Measurements from ENCODE around the gene TMEM163.

Gene TMEM163

DNA sequence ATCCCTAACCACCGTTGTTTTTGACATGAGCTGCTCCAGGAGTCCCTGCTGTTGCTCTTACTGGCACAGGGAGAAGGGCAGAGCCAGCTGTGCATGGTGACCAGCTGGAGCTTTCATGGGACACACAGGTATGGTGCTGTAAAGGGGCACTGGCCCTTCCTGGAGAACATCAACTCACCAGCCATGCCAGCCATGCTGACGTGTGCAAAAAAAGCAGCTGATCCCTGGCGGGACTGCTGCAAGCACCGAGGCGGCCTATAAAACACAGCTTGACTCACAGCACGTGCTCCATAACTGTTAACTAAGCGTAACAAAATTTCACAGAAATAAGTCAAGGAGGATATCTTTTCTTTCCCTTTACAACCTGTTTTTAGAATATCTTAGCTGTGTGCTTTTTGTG is 165.1 kb downstream of the TMEM163 start:
- no peak for TF ChIP-seq GATA3 (IDR thresholded peaks at IDR 0.05; ENCODE audit: low read depth, low read length)
- no peak for TF ChIP-seq GATA2 (IDR thresholded peaks at IDR 0.05; ENCODE audit: low read depth, low read length)

GRCh38 chr2:134550566-134551164 is 168.1 kb downstream of the TMEM163 start:
- TF ChIP-seq GATA3 (IDR thresholded peaks at IDR 0.05; ENCODE audit: low read depth, low read length) = no peak
- TF ChIP-seq GATA2 (IDR thresholded peaks at IDR 0.05; ENCODE audit: low read depth, low read length) = peak; percentile 58

DNA sequence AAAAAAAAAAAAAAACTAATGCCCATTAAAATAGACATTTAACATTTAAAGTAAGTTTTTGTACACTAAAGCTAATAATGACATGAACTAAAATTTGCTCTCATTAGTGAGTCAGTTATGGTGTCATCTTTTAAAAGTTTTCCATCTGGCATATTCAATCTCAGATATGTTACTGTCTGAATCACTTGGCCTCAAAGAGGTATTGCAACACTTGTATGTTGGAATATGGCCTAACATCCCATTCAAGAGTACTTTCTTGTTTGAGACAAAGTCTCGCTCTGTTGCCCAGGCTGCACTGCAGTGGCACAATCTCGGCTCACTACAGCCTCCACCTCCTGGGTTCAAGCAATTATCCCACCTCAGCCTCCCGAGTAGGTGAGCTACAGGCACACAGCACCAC is 169.7 kb downstream of the TMEM163 start:
- TF ChIP-seq GATA2 (IDR thresholded peaks at IDR 0.05; ENCODE audit: low read depth, low read length) (no peak), GATA3 (IDR thresholded peaks at IDR 0.05; ENCODE audit: low read depth, low read length) (no peak)

DNA sequence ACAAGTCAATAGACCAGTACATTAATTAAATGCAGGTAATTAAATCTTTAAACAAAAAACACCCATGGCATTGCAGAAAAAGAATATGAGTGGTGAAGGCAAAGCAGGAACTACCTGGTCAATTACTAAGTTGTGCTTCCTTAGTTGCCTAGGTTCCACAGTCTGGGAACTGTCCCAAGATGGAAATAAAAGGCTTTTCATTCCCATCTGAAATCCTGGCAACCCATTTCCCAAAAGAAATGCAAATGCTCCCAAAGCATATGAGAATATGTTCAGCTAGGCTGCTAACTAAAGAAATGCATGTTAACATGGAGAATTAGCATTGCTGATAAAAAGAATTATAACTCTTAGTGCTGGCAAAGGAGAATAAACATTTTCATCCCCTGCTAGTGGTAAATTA is 177.8 kb downstream of the TMEM163 start:
- TF ChIP-seq GATA2 (IDR thresholded peaks at IDR 0.05; ENCODE audit: low read depth, low read length) (no peak), GATA3 (IDR thresholded peaks at IDR 0.05; ENCODE audit: low read depth, low read length) (no peak)

GRCh38 chr2:134539981-134540380 is 178.8 kb downstream of the TMEM163 start:
- TF ChIP-seq GATA3 (IDR thresholded peaks at IDR 0.05; ENCODE audit: low read depth, low read length) (no peak), GATA2 (IDR thresholded peaks at IDR 0.05; ENCODE audit: low read depth, low read length) (no peak)

- TF ChIP-seq GATA3 (IDR thresholded peaks at IDR 0.05; ENCODE audit: low read depth, low read length) (no peak), GATA2 (IDR thresholded peaks at IDR 0.05; ENCODE audit: low read depth, low read length) (no peak)
These were observed 181.1 kb downstream of the TMEM163 start for GRCh38 chr2:134537702-134538101.

DNA sequence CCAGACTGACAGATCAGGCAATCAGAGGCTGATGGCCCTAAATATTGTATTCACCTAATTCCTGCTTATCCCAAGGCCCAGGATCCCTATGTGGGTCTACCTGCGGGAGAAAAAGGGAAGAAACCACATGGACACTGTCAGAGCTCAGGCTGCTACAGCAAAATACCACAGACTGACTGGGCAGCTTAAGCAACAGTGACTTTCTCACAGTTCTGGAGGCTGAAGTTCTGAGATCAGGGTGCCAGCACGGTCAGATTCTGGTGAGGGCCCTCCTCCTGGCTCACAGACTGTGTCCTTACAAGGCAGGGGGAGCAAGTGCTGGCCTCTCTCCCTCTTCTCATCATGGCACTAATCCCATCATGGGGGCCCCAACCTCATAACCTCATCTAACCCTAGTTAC is 181.7 kb downstream of the TMEM163 start:
- no peak for TF ChIP-seq GATA3 (IDR thresholded peaks at IDR 0.05; ENCODE audit: low read depth, low read length)
- no peak for TF ChIP-seq GATA2 (IDR thresholded peaks at IDR 0.05; ENCODE audit: low read depth, low read length)

DNA sequence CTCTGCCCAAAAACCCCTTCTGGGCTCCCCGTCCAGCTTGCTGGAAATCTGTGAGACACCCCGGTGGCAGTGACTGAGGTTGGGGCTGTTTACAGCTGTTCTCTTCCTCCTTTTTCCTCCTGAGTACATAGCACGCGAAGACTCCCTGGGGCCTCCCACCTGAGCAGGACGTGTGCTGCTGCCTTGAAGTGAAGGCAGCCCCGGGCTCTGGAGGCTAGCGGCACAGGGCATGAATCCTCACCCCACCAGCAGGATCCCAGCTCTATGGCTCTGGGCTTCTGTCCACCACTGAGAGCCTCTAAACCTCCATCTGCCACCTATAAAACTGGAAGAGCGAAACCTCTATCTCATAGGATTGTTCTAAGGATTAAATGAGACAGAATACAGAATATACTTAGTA is 182.5 kb downstream of the TMEM163 start:
- TF ChIP-seq GATA2 (IDR thresholded peaks at IDR 0.05; ENCODE audit: low read depth, low read length) (no peak), GATA3 (IDR thresholded peaks at IDR 0.05; ENCODE audit: low read depth, low read length) (no peak)

DNA sequence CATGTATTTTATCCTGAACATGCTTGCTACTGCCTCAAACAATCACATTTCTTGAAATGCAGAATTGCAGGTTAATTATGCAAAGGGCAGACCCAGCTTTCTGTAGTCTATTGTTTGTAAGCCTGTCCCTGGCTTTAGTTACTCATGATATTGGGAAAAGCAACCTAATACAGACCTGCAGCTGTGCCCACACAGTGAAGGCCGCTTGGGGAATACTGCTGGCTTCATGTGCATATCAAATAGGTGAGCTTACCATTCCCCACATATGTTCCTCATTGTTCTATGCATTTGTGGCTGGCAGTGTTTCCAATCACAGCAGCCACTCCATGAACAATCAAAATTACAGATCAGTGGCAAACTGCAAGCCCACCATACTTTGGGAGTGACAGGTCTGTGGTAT is 186.3 kb downstream of the TMEM163 start:
- TF ChIP-seq GATA2 (IDR thresholded peaks at IDR 0.05; ENCODE audit: low read depth, low read length) = no peak
- TF ChIP-seq GATA3 (IDR thresholded peaks at IDR 0.05; ENCODE audit: low read depth, low read length) = no peak

DNA sequence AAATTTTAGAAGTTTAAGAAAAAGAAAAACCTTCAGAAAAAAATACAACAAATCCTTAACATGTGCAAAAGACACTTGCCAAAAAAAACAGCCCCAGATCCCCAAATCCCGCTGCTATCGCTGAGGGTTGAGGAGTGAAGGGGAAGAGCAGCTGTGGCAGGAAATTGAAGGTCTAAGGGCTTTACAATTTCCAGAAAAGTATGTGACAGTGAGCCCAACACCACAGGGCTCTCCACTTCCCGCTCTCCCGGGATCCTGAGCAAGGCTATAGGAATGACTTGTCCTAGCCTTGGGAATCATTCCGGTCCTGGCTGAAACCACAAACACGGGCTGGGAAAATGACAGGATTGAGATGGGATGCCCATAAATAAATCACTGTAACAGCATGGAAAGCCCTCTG is 191.4 kb downstream of the TMEM163 start:
- TF ChIP-seq GATA2 (IDR thresholded peaks at IDR 0.05; ENCODE audit: low read depth, low read length) (no peak), GATA3 (IDR thresholded peaks at IDR 0.05; ENCODE audit: low read depth, low read length) (no peak)

GRCh38 chr2:134522496-134523455 is 196.0 kb downstream of the TMEM163 start:
- TF ChIP-seq GATA3 (IDR thresholded peaks at IDR 0.05; ENCODE audit: low read depth, low read length) = no peak; the same call in 1 of the 2 replicates
- no peak; the same call in 1 of the 2 replicates for TF ChIP-seq GATA2 (IDR thresholded peaks at IDR 0.05; ENCODE audit: low read depth, low read length)

DNA sequence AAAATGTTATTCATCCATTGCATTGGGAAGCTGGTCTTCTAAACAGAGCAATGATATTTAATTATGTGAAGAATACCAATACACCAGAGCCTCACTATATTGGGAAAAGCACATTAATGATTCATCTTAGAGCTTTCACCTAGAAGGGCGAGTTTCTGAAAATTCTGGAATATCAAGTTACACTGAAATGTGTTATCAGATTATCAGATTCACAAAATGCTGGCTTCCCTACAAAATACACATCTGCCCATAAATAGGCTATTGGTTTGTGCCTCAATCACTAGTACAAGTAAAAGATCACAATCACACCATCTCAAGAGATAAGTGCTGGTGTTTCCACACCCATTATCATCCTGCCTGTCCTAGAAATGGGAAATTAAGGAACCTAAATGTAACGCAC is 200.7 kb downstream of the TMEM163 start:
- no peak for TF ChIP-seq GATA2 (IDR thresholded peaks at IDR 0.05; ENCODE audit: low read depth, low read length)
- no peak for TF ChIP-seq GATA3 (IDR thresholded peaks at IDR 0.05; ENCODE audit: low read depth, low read length)

DNA sequence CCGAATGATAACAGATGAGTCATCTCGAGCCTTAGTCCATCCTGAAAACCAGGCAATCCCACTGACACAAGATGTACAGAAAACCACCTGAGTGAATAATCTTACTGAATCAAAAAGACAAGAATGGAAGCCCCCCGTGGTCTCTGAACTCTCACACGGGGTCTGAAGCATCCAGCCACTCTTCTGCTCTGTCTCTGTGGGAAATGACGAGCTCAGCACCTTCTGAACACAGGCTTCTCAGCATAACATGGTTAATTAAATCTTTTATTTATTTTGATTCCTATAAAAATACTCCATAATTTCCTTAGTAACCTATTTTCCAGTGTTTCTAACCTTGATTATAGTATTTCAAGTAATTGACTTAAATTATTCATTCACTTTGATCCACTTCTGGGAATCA is 203.7 kb downstream of the TMEM163 start:
- no peak for TF ChIP-seq GATA3 (IDR thresholded peaks at IDR 0.05; ENCODE audit: low read depth, low read length)
- no peak for TF ChIP-seq GATA2 (IDR thresholded peaks at IDR 0.05; ENCODE audit: low read depth, low read length)

- TF ChIP-seq GATA2 (IDR thresholded peaks at IDR 0.05; ENCODE audit: low read depth, low read length) = no peak
- TF ChIP-seq GATA3 (IDR thresholded peaks at IDR 0.05; ENCODE audit: low read depth, low read length) = no peak
These were observed 205.4 kb downstream of the TMEM163 start for GRCh38 chr2:134513465-134513804.
